B cell (primary cell): ENCODE data around the gene ME1. TPM values are rescaled to one million over a fixed set of nuclear protein-coding genes. Genes with fewer than 3 reads are reported as not detected.

ENCODE experiments used
- ATAC-seq: fragments of 200-7000 bp; cut with Tn5 transposase; one replicate; pipeline ENCODE4 v1.10.0; 2021; ENCODE audit warnings: low read depth, mild to moderate bottlenecking, moderate number of reproducible peaks, moderate library complexity
- CTCF ChIA-PET: fragments of 350-600 bp; sonication (Branson Sonifier 250); formaldehyde crosslinking; loops from one replicate; lab custom pipeline; 2021; ENCODE audit warnings: antibody characterized with exemption, inconsistent platforms; lab: Charles Lee
- POLR2A ChIA-PET: fragments of 350-600 bp; sonication (Branson Sonifier 250); formaldehyde crosslinking; loops from one replicate; lab custom pipeline; 2021; ENCODE audit warnings: antibody characterized with exemption; lab: Charles Lee
- DNase-seq: peaks from one replicate; pipeline ENCODE4 v3.0.0; 2013
- H2AFZ ChIP-seq: 2 replicates; pipeline ENCODE4 v1.6.1; 2012; ENCODE audit warnings: mild to moderate bottlenecking, low read depth, low read length; ENCODE audit not compliant: insufficient read depth, poor library complexity, severe bottlenecking
- H3K27ac ChIP-seq, 2 donors: 1 replicate in 1 of 2; 2 replicates in 1 of 2; pipeline ENCODE4 v1.5.1; 2012 to 2013; ENCODE audit warnings: low read length in 2 of 2, mild to moderate bottlenecking in 2 of 2, moderate library complexity in 1 of 2
- H3K27me3 ChIP-seq, 4 experiments: fragments of 200-600 bp in 1 of 4; sonication (generic) in 1 of 4; replicated peaks in 1 of 4; 1 replicate in 2 of 4; 2 replicates in 2 of 4; pipeline versions ENCODE4 v1.6.1 to v1.7.0; 2013 to 2016; ENCODE audit warnings: low read length in 3 of 4, mild to moderate bottlenecking in 2 of 4, mixed read lengths in 1 of 4, moderate library complexity in 1 of 4; ENCODE audit not compliant: insufficient read depth in 4 of 4, control insufficient read depth in 3 of 4; ENCODE audit errors: control extremely low read depth in 1 of 4
- H3K36me3 ChIP-seq, 2 experiments: replicated peaks in 1 of 2; 1 replicate in 1 of 2; 2 replicates in 1 of 2; pipeline versions ENCODE4 v1.6.1 to v1.7.1; 2013; ENCODE audit warnings: low read length in 1 of 2; ENCODE audit not compliant: insufficient read depth in 2 of 2, control insufficient read depth in 1 of 2; ENCODE audit errors: control extremely low read depth in 1 of 2, extremely low read depth in 1 of 2
- H3K4me1 ChIP-seq, 2 donors: fragments of 200-600 bp in 1 of 2; sonication (generic) in 1 of 2; 1 replicate in 1 of 2; 2 replicates in 1 of 2; pipeline versions ENCODE4 v1.5.1 to v1.6.1; 2013 to 2017; ENCODE audit warnings: low read length in 2 of 2; ENCODE audit not compliant: control insufficient read depth in 2 of 2, insufficient read depth in 2 of 2
- H3K4me2 ChIP-seq: replicated peaks from 2 replicates; pipeline ENCODE3; 2012; ENCODE audit warnings: mild to moderate bottlenecking, low read depth, low read length; ENCODE audit not compliant: poor library complexity, severe bottlenecking
- H3K4me3 ChIP-seq, 5 experiments: fragments of 200-600 bp in 1 of 5; sonication (generic) in 1 of 5; 1 replicate in 3 of 5; 2 replicates in 2 of 5; pipeline versions ENCODE4 v1.5.1 to v1.7.0; 2011 to 2016; ENCODE audit warnings: low read length in 4 of 5, mild to moderate bottlenecking in 4 of 5, low read depth in 2 of 5, control low read depth in 1 of 5, moderate library complexity in 1 of 5; ENCODE audit not compliant: insufficient read depth in 1 of 5; ENCODE audit errors: control extremely low read depth in 1 of 5, extremely low read depth in 1 of 5
- H3K79me2 ChIP-seq: fragments of 200-600 bp; sonication (generic); one replicate; pipeline ENCODE4 v1.6.0; 2016; ENCODE audit warnings: low read length; ENCODE audit not compliant: control insufficient read depth, insufficient read depth
- H3K9ac ChIP-seq: fragments of 200-600 bp; sonication (generic); 2 replicates; pipeline ENCODE4 v1.6.1; 2017; ENCODE audit warnings: mild to moderate bottlenecking, low read length, moderate library complexity
- H3K9me3 ChIP-seq, 3 donors: one replicate each; pipeline versions ENCODE4 v1.6.1 to v1.7.1; 2013; ENCODE audit warnings: low read length in 2 of 3; ENCODE audit not compliant: control insufficient read depth in 2 of 3, insufficient read depth in 1 of 3; ENCODE audit errors: control extremely low read depth in 1 of 3
- H4K20me1 ChIP-seq: 2 replicates; pipeline ENCODE4 v1.6.0; 2012; ENCODE audit warnings: mild to moderate bottlenecking, low read length; ENCODE audit not compliant: insufficient read depth, control insufficient read depth, poor library complexity, severe bottlenecking
- H3K27ac Mint-ChIP-seq: one replicate; pipeline ENCODE4 v1.8.0; 2021; ENCODE audit warnings: mixed read lengths
- H3K27me3 Mint-ChIP-seq: one replicate; pipeline ENCODE4 v1.8.0; 2021; ENCODE audit warnings: mixed read lengths
- H3K4me1 Mint-ChIP-seq: one replicate; pipeline ENCODE4 v1.8.0; 2021; ENCODE audit warnings: mixed read lengths
- H3K4me3 Mint-ChIP-seq: one replicate; pipeline ENCODE4 v1.8.0; 2021; ENCODE audit warnings: mixed read lengths
- H3K9me3 Mint-ChIP-seq: one replicate; pipeline ENCODE4 v1.8.0; 2022; ENCODE audit warnings: mixed read lengths; ENCODE audit not compliant: insufficient read depth
- CTCF ChIP-seq: fragments of 200-600 bp; IDR thresholded peaks from one replicate; pipeline ENCODE4 v1.8.0; 2022; ENCODE audit warnings: antibody characterized with exemption, mild to moderate bottlenecking
- EZH2 ChIP-seq: IDR thresholded peaks from 2 replicates; pipeline ENCODE4 v1.6.1; 2012; ENCODE audit warnings: borderline replicate concordance, low read depth, mild to moderate bottlenecking, moderate library complexity, low read length; ENCODE audit not compliant: insufficient read depth, poor library complexity, severe bottlenecking
- WGBS: methylation state at CpG from one replicate; pipeline ENCODE4 v1.1.5; 2013; ENCODE audit warnings: missing lambda C conversion rate; ENCODE audit not compliant: insufficient coverage; 5-methylcytosine and 5-hydroxymethylcytosine counted together
- intact Hi-C: fragments of 100-400 bp; cut with micrococcal nuclease; formaldehyde crosslinking; loops from one replicate; pipeline ENCODE4 v1.10.0; 2022
- polyA plus RNA-seq: library from polyadenylated mRNA; depleted of rRNA; stranded (reverse); fragments of >200 nt; gene quantifications from 2 replicates; pipeline ENCODE4 v1.2.3, GENCODE V29; 2012
- total RNA-seq, 2 donors: library from RNA; stranded (reverse); fragments of 120-200 nt in 1 of 2; gene quantifications; 1 replicate in 1 of 2; 2 replicates in 1 of 2; pipeline versions ENCODE4 v1.2.3 to v1.2.4, GENCODE V29; 2013 to 2022

ME1 gene
- total and polyA plus RNA-seq, 2 donors (not counting 1 experiment from before 2014, with no cell fraction given): not detected

DNA sequence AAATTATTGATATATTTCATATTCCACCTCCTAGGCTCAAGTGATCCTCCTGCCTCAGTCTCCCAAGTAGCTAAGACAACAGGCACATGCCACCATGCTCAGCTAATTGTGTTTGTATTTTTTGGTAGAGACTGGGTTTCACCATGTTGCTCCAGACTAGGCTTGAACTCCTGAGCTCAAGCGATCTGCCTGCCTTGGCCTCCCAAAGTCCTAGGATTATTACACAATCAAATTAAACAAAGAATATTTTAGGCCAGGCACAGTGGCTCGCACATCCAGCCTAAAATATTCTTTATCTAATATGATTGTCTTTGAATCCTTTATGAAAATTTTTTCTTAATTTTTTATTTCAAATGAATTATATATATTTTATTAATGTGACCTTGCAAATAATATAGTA lies 17.8 kb downstream of the ME1 start:
- Histone ChIP-seq H3K36me3 (no peaks in the 10 kb centered on the region), H3K79me2 (no peaks in the 10 kb centered on the region), H3K4me2 (no peak overlapping the region), H2AFZ (no peak overlapping the region), H3K27ac (no peak overlapping the region), H3K4me3 (no peak overlapping the region), H3K9me3 (no peaks in the 10 kb centered on the region), H3K4me1 (no peaks in the 10 kb centered on the region), H4K20me1 (no peaks in the 10 kb centered on the region), H3K9ac (no peak overlapping the region), H3K27me3 (no peaks in the 10 kb centered on the region)
- Mint-ChIP-seq H3K4me3 (no peak overlapping the region), H3K27me3 (no peaks in the 10 kb centered on the region), H3K9me3 (no peaks in the 10 kb centered on the region), H3K27ac (no peak overlapping the region), H3K4me1 (no peaks in the 10 kb centered on the region)
- intact Hi-C loops: no loop called here
- no CpG with 5 or more reads among the region's 2 CpGs for WGBS
- ATAC-seq: no peak
- no peak for DNase-seq
- TF ChIP-seq CTCF (no peak), EZH2 (no peak)
- ChIA-PET CTCF (no interaction called here), POLR2A (no interaction called here)

DNA sequence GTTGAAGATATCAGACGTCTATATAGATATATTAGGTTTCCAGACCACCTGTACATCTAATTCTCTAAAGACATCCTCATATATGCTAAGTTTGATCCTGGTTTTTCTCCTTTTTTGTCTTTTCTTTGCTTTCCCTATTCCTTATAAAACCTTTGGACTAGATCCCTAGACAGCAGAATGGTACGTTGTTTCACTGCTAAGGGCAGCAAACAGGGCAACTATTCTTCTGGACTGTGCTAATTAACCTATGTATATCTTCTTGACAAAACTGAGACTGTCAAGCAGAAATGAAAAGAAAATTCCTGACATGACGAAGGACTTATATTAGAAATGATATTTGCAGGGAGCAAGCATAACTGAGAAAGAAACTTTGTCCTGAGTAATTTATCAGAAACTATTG lies 19.1 kb downstream of the ME1 start:
- Histone ChIP-seq H3K79me2 (no peaks in the 10 kb centered on the region), H3K27ac (no peak overlapping the region), H4K20me1 (no peaks in the 10 kb centered on the region), H3K4me2 (no peak overlapping the region), H3K9me3 (no peaks in the 10 kb centered on the region), H3K4me1 (no peaks in the 10 kb centered on the region), H3K27me3 (no peaks in the 10 kb centered on the region), H3K36me3 (no peaks in the 10 kb centered on the region), H3K9ac (no peak overlapping the region), H3K4me3 (no peak overlapping the region), H2AFZ (no peak overlapping the region)
- ChIA-PET CTCF (no interaction called here), POLR2A (no interaction called here)
- Mint-ChIP-seq H3K27ac (no peak overlapping the region), H3K4me3 (no peak overlapping the region), H3K27me3 (no peaks in the 10 kb centered on the region), H3K9me3 (no peaks in the 10 kb centered on the region), H3K4me1 (no peaks in the 10 kb centered on the region)
- intact Hi-C loops: no loop called here
- DNase-seq (no peak), ATAC-seq (no peak)
- no peak for TF ChIP-seq EZH2
- TF ChIP-seq CTCF: no peak
- no CpG with 5 or more reads among the region's 3 CpGs for whole genome bisulfite sequencing
